ENCODE measurements around the gene CDH4.

Gene CDH4

DNA sequence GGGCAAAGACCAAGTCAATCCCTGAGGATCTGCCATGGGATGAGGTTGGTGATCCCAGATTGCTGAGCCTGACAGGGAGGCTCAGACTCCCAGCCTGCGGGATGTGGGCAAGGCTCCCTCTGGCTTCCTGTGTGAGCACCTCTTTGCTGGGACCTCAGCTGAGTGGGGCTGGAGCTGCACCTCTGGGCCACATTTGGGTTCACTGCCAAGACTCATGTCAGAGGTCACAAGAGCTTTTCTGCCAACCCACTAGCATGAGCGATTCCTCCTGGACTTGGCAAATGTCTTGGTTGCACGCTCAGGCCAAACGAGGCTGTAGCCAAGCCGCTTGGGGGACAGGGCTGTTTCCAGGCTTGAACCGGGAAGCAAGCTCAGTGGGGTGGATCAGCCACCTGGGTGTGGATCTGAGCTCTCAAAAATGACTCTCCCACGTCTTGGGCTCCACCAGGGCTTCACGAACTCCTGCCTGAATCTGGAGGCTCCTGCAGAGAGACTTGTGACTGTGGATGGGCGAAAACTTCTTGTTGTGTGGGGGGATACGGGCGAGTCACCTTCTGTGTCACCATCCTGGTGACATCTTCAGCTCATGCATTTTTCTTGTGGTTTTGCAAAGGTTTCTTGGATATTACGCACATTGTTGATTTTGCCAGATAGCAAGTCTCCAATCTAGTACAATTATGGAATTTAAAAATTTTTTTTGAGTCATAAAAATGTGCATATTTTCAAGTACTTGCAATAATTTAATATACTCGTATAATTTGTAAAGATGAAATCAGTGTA, 359.5 kb downstream of the CDH4 start:
- no peak overlapping the region for H3K27ac ChIP-seq
- TF ChIP-seq ZFX (IDR thresholded peaks at IDR 0.05; ENCODE audit: borderline replicate concordance), result no peak
- TF ChIP-seq, protein P1, sequence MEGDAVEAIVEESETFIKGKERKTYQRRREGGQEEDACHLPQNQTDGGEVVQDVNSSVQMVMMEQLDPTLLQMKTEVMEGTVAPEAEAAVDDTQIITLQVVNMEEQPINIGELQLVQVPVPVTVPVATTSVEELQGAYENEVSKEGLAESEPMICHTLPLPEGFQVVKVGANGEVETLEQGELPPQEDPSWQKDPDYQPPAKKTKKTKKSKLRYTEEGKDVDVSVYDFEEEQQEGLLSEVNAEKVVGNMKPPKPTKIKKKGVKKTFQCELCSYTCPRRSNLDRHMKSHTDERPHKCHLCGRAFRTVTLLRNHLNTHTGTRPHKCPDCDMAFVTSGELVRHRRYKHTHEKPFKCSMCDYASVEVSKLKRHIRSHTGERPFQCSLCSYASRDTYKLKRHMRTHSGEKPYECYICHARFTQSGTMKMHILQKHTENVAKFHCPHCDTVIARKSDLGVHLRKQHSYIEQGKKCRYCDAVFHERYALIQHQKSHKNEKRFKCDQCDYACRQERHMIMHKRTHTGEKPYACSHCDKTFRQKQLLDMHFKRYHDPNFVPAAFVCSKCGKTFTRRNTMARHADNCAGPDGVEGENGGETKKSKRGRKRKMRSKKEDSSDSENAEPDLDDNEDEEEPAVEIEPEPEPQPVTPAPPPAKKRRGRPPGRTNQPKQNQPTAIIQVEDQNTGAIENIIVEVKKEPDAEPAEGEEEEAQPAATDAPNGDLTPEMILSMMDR (IDR thresholded peaks at IDR 0.05), result no peak

DNA sequence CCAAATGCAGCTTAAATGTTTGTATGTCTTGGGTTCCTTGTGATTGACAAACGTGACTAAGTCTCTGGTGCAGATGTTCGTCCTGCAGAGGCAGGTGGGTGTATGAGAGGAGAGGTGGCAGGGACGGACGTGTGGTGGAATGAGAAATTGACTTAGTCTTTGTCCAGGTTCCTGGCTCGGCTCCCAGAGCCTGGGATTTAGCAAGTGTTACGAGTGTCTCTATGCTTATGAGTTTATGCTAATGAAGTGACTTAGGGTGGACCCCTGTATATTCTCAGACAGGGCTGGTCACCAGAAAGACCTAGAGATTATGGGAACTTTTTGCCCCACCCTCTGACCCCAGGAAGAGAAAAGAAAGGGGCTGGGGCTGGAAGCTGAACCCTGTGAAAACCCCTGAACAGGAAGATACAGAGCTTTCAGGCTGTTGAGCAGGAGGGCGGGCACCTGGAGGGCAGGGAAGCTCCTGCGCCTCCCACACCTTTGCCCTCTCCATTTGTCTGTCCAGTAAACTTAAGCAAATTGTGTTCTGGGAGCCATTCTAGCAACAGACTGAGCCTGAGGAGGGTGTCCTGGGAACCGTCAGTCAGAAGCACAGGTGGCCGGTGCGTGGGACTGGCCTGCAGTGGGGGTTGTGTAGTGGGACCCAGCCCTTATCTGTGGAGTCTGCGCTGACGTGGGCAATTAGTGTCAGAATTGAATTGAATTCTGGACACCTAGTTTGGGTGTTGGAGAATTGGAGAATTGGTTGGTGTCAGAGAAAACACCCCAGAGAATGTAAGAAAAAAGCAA, 362.1 kb downstream of the CDH4 start:
- no peak for TF ChIP-seq ZFX (IDR thresholded peaks at IDR 0.05; ENCODE audit: borderline replicate concordance)
- TF ChIP-seq, protein P1 (IDR thresholded peaks at IDR 0.05), result no peak
- no peak overlapping the region for H3K27ac ChIP-seq

DNA sequence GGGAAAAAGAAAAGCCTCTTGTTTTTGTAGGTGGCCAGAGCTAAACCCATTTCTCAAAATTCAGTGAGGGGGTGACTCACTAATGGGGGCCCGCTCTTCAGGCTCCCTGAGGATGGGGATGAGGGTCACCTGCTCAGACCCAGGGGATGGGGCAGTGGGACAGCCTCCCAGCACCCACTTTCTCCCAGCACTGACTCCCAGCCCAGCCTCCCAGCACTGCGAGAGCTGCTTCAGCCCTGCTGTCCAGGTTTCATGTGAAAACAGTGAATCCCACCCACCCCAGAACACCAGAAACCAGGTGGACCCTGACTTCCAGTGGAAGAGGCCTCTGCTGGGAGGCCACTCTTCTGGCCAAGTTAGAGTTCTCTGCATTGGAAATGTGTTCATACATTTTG, 362.6 kb downstream of the CDH4 start:
- TF ChIP-seq ZFX (IDR thresholded peaks at IDR 0.05; ENCODE audit: borderline replicate concordance), result no peak
- TF ChIP-seq, protein P1 (IDR thresholded peaks at IDR 0.05), result no peak
- no peak overlapping the region for H3K27ac ChIP-seq

DNA sequence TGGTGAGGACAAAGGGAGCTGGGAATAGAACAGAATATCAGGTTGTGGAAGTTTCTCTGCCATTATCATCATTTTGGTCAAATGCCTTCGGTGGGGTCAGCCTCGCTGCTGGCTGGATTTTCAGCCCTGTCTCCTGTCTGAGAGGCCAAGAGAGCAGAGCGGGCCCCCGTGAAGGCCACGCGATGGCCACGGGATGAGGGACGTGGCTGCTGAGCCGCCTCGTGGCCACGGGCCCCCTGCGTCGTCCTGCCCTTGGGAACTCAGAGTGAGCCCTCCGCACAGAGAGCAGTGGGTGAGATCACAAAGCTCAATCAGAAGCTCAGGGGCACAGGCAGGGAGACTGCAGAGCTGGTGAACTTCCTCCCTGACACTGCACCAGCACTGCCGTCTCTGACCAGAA, 363.7 kb downstream of the CDH4 start:
- TF ChIP-seq ZFX (IDR thresholded peaks at IDR 0.05; ENCODE audit: borderline replicate concordance), result no peak
- TF ChIP-seq, protein P1 (IDR thresholded peaks at IDR 0.05), result no peak
- H3K27ac ChIP-seq, result no peak overlapping the region

DNA sequence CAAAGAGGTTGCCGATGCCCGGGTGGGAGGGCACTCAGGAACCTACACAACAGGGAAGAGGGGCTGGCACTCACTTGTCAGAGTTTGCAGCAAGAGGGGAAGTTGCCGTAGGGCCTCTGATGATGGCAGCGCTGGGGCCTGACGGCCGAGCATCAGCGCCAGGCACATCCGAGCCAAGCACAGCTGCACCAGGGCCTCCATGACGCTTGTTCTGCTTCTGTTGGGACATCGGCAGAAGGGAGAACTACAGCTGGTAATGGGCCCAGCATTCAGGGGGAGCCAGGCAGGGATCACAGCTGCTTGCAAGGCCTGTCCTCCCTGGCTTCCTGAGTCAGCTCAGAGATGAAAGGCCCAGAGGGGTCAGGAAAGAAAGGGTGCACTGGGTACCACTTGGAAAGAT, 367.7 kb downstream of the CDH4 start:
- no peak for TF ChIP-seq ZFX (IDR thresholded peaks at IDR 0.05; ENCODE audit: borderline replicate concordance)
- TF ChIP-seq, protein P1 (IDR thresholded peaks at IDR 0.05), result no peak
- H3K27ac ChIP-seq, result no peak overlapping the region

DNA sequence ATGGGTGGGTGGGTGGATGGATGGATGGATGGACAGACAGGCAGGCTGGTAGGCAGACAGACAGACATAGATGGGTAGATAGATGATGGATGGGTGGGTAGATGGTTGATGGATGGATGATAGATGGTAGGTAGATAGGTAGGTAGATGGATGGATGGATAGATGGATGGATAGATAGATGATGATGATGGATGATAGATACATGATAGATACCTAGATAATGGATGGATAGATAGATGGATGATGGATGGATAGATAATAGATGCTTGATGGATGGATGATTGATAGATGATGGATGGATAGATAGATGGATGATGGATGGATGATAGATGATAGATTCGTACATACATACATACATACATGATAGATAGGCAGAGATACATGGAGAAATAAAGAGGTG, 368.1 kb downstream of the CDH4 start:
- no peak overlapping the region for H3K27ac ChIP-seq
- TF ChIP-seq, protein P1 (IDR thresholded peaks at IDR 0.05), result no peak
- no peak for TF ChIP-seq ZFX (IDR thresholded peaks at IDR 0.05; ENCODE audit: borderline replicate concordance)
